Measurements from ENCODE around the gene MAN2C1. TPM values are rescaled to one million over a fixed set of nuclear protein-coding genes. Genes with fewer than 3 reads are reported as not detected.

MAN2C1 gene
- total and polyA plus RNA-seq, 5 experiments from 2014 or later = 20.4 to 370 (median 29.8) TPM

DNA sequence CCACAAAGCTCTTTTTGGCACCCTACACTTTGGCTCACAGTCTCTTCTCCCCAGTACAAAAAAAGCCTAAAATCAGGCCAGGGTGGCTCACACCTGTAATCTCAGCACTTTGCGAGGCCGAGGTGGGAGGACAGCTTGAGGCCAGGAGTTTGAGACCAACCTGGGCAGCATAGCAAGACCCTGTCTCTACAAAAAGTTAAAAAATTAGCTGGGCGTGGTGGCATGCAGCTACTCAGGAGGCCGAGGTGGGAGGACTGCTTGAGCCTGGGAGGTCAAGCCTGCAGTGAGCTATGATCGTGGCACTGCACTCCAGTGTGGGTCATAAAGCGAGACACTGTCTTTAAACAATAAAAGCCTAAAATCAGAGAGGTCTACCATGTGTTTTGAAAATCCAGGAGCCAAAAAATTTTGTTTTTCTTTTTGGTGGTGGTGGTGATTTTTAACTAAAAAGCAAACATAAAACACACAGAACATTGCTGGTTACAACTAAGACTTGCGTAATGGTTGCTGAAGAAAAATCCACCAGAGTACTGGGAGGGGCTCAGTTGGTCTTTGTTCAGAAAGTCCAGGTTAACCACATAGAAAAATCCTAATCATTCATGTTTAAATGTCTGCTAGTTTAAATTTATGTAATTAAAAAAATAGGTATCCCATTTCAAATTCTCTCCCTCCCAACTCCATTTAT, 1.6 kb upstream of the MAN2C1 start:
- H3K9me3 Mint-ChIP-seq = no peaks in the 10 kb centered on the region
- H3K36me3 Mint-ChIP-seq = peaks cover 0 to 59% (median 0%) of the 10 kb centered on the region in 3 donors
- H3K4me3 Mint-ChIP-seq = peak overlapping the region; percentile 5 to 94 (median 87)
- H3K27me3 Mint-ChIP-seq = no peaks in the 10 kb centered on the region
- H3K27ac Mint-ChIP-seq = peak overlapping the region; percentile 34 to 96 (median 90)
- ATAC-seq = no peak
- peaks cover 13 to 25% (median 24%) of the 10 kb centered on the region in 4 donors for H3K4me1 Mint-ChIP-seq
- no peak for DNase-seq
- POLR2A ChIA-PET = interaction anchor here (1.0 to 6.3 kb wide), 8 partner anchors 9 to 271 kb away, joined by 4 to 166 read pairs (median 17); partner anchors contain the start of genes COMMD4, IMP3, NEIL1 and SIN3A

DNA sequence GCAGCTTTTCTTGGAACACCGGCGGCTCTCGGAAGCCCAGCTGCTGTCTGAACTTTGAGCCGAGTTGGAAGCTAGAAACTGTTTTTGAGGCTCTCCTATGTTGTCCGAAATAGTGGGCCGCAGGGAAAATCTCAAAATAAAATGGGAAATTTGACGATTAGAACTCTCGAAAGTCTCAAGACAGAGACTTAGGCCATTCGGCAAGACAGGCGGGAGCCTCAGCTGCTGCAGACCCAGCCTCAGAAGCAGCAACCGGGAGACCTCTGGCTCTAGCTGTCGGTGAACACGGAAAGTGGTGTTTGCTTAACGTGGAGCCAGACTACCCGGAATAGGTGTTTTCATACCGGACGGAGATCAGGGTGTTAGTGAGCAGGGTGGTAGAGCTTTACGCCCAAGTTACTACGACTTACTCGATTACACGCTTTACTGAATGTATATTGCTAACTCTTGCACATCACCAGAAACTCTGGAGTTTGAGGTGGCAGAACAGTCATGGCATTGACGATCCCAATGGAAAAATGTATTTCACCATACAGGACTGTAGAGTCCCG, 357 bp upstream of the MAN2C1 start:
- Mint-ChIP-seq H3K4me3 (peak overlapping the region; percentile 84 to 94 (median 90)), H3K27ac (peak overlapping the region; percentile 85 to 96 (median 95)), H3K4me1 (peaks cover 8 to 25% (median 20%) of the 10 kb centered on the region in 4 donors), H3K9me3 (no peaks in the 10 kb centered on the region), H3K27me3 (no peaks in the 10 kb centered on the region), H3K36me3 (peaks cover 0 to 58% (median 0%) of the 10 kb centered on the region in 3 donors)
- DNase-seq (no peak), ATAC-seq (peak in 1 of 2 donors; percentile 10)
- POLR2A ChIA-PET = interaction anchor here (0.8 to 6.3 kb wide), 17 partner anchors 10 to 370 kb away, joined by 3 to 166 read pairs (median 10); partner anchors contain the start of genes C15orf39, COMMD4, IMP3 and NEIL1

DNA sequence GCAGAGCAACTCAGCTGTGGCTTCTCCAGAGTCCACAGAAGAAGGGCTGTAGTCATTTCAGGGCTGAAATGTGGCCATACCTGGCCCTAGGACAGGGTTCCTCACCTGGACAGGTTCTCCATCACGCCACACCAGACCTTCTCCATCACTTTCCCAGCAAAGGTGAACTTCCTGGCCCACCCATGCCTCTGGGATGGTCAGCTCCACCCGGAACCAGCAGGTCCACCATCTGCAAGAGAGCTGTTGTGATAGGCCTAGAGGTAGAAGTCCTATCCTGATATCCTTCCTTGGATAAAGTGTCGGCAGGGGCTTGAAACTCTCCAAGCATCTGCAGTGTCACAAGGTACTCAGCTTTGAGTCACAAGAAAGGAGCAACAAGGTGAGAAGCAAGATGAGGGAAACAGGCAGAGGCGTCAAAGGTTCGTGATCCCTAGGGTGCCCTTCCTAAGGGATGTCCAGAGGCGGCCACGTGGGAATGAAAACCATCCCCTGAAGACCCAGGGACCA, 948 bp downstream of the MAN2C1 start:
- peak overlapping the region; percentile 64 to 96 (median 95) for H3K27ac Mint-ChIP-seq
- POLR2A ChIA-PET = interaction anchor here (0.8 to 6.3 kb wide), 24 partner anchors 9 to 318 kb away, joined by 3 to 166 read pairs (median 5); partner anchors contain the start of genes C15orf39, COMMD4, IMP3 and NEIL1
- H3K4me1 Mint-ChIP-seq = peaks cover 8 to 25% (median 20%) of the 10 kb centered on the region in 4 donors
- H3K9me3 Mint-ChIP-seq = no peaks in the 10 kb centered on the region
- DNase-seq = no peak
- ATAC-seq = no peak
- H3K27me3 Mint-ChIP-seq = no peaks in the 10 kb centered on the region
- H3K36me3 Mint-ChIP-seq = peaks cover 0 to 52% (median 0%) of the 10 kb centered on the region in 3 donors
- peak overlapping the region; percentile 53 to 94 (median 90) for H3K4me3 Mint-ChIP-seq

DNA sequence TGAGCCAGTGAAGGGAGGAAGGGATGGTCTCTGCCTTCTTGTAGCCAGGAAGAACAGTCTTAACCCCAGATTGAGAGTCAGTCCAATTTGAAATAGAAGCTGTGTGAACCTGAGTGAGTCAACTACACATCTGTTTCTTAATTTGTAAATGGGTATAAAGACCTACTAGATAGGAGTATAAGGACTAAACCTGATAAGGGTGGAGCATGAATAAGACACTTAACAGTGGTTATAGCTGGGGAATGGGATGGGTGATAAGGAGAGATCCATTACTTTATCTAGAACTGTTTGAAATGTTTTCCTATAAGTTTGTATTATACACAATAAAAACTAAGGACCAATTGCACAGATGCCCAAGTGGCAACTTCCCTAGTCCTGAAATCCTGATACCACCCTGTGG, 1.4 kb downstream of the MAN2C1 start:
- peaks cover 0 to 48% (median 0%) of the 10 kb centered on the region in 3 donors for H3K36me3 Mint-ChIP-seq
- H3K4me1 Mint-ChIP-seq = peaks cover 8 to 25% (median 20%) of the 10 kb centered on the region in 4 donors
- H3K27me3 Mint-ChIP-seq = no peaks in the 10 kb centered on the region
- POLR2A ChIA-PET = interaction anchor here (0.8 to 6.3 kb wide), 12 partner anchors 13 to 319 kb away, joined by 3 to 166 read pairs (median 8); partner anchors contain the start of genes IMP3, NEIL1, SIN3A and SNUPN
- H3K9me3 Mint-ChIP-seq = no peaks in the 10 kb centered on the region
- DNase-seq = no peak
- no peak for ATAC-seq
- H3K27ac Mint-ChIP-seq = peak overlapping the region; percentile 16 to 96 (median 91)
- H3K4me3 Mint-ChIP-seq = peak overlapping the region; percentile 28 to 94 (median 88)

DNA sequence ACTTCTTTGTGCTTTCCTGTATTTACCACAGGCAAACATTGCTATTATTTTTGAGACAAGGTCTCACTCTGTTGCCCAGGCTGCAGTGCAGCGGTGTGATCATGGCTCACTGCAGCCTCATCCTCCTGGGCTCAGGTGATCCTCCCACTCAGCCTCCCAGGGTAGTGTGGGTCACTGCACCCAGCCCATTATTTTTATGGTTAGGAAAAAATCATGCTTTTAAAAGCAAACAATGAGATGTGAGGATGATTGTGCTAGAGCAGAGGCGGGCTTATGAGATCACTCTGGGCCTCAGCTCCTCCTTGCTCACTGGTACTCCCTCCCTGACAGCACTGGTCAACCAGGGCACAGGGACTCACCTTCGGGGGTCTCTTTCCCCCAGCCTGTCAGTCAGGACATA, 2.2 kb downstream of the MAN2C1 start:
- peak overlapping the region in 2 of 10 donors; percentile 16 to 96 for H3K27ac Mint-ChIP-seq
- no peak overlapping the region for H3K4me3 Mint-ChIP-seq
- peaks cover 8 to 25% (median 20%) of the 10 kb centered on the region in 4 donors for H3K4me1 Mint-ChIP-seq
- ATAC-seq (no peak), DNase-seq (no peak)
- peaks cover 0 to 43% (median 0%) of the 10 kb centered on the region in 3 donors for H3K36me3 Mint-ChIP-seq
- H3K27me3 Mint-ChIP-seq = no peaks in the 10 kb centered on the region
- no peaks in the 10 kb centered on the region for H3K9me3 Mint-ChIP-seq
- POLR2A ChIA-PET = interaction anchor here (0.6 to 6.3 kb wide), 3 partner anchors 15 to 87 kb away, joined by 4 to 166 read pairs (median 76); partner anchors contain the start of genes NEIL1 and SIN3A

DNA sequence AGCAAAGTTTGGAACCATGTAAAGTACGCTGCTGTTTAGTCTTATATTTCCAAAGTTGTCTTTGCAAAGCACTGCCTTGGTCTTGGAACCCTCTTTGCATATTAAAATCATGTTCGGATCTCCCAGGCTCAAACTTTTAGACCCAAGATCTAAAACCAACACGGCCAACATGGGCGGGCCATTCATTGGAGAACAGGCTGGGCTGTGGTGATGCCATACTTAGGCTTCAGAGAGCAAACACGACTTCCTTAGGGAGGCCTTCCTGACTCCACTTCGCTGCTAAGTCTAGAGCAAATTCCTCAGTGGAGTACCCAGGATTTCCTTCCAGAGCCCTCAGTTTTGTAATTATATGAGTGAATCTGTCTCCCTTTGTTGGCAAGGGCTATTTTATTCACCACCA, 3.5 kb downstream of the MAN2C1 start:
- no peaks in the 10 kb centered on the region for H3K27me3 Mint-ChIP-seq
- H3K9me3 Mint-ChIP-seq = no peaks in the 10 kb centered on the region
- peaks cover 9 to 25% (median 18%) of the 10 kb centered on the region in 4 donors for H3K4me1 Mint-ChIP-seq
- H3K4me3 Mint-ChIP-seq = no peak overlapping the region
- no peak for DNase-seq
- POLR2A ChIA-PET = no interaction called here
- H3K36me3 Mint-ChIP-seq = peaks cover 0 to 42% (median 0%) of the 10 kb centered on the region in 3 donors
- no peak for ATAC-seq
- H3K27ac Mint-ChIP-seq = no peak overlapping the region

DNA sequence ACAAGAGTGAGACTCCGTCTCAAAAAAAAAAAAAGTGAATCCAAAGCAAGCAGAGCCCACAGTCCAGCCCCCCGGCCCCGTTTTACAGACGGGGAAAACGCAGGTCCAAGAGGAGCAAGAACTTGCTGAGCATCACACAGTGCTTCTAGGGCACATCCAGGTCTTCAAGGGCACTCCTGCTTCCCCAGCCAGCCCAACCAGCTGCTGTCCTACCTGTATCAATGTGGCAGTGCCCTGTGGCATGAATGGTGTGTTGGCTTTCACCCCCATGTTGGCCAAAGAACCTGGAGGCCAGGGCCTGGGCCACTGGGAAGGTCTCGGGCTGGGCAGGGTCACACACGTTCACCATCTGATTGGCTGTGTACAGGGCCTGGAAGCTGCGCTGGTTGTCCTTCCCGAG, 4.6 kb downstream of the MAN2C1 start:
- Mint-ChIP-seq H3K36me3 (peaks cover 0 to 39% (median 0%) of the 10 kb centered on the region in 3 donors), H3K27me3 (no peaks in the 10 kb centered on the region), H3K4me1 (peaks cover 3 to 15% (median 8%) of the 10 kb centered on the region in 4 donors), H3K4me3 (no peak overlapping the region), H3K9me3 (no peaks in the 10 kb centered on the region), H3K27ac (peak overlapping the region in 1 of 10 donors; percentile 25)
- POLR2A ChIA-PET = no interaction called here
- ATAC-seq (no peak), DNase-seq (no peak)

DNA sequence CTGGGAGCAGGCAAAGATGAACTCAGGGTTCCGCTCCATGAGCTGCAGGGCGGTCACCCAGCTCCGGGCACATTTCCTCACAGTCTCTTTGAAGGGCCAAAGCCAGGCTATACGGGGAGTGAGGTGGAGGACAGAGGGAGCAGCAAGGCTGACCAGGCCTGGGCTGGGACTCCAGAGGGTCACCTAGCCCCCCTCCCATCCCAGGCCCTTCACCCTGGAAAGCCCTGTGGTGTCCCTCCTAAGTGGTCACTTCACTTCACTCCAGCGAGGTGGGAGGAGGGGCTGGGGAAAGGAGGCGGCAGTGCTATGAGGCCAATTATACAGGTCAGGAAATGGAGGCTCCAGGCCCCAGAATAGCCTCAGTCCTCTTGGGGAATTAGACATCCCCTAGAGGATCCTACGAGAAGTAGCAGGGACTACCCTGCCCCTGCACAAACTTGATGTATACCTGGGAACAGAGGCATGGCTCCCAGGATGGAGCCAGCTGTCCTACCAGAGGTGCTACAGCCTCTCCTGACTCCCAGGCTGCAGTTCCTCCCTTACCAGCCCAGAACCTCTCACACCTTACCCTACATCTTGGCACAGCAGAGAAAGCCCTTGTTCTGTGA, 5.7 kb downstream of the MAN2C1 start:
- no peaks in the 10 kb centered on the region for H3K9me3 Mint-ChIP-seq
- peak overlapping the region in 1 of 10 donors; percentile 10 for H3K27ac Mint-ChIP-seq
- POLR2A ChIA-PET = interaction anchor here (1.6 kb wide), 1 partner anchor 15 kb away, joined by 5 read pairs; the partner anchor contains the start of gene NEIL1
- ATAC-seq (no peak), DNase-seq (no peak)
- peaks cover 0 to 13% (median 6%) of the 10 kb centered on the region in 4 donors for H3K4me1 Mint-ChIP-seq
- H3K4me3 Mint-ChIP-seq = no peak overlapping the region
- H3K36me3 Mint-ChIP-seq = peaks cover 0 to 45% (median 0%) of the 10 kb centered on the region in 3 donors
- no peaks in the 10 kb centered on the region for H3K27me3 Mint-ChIP-seq

DNA sequence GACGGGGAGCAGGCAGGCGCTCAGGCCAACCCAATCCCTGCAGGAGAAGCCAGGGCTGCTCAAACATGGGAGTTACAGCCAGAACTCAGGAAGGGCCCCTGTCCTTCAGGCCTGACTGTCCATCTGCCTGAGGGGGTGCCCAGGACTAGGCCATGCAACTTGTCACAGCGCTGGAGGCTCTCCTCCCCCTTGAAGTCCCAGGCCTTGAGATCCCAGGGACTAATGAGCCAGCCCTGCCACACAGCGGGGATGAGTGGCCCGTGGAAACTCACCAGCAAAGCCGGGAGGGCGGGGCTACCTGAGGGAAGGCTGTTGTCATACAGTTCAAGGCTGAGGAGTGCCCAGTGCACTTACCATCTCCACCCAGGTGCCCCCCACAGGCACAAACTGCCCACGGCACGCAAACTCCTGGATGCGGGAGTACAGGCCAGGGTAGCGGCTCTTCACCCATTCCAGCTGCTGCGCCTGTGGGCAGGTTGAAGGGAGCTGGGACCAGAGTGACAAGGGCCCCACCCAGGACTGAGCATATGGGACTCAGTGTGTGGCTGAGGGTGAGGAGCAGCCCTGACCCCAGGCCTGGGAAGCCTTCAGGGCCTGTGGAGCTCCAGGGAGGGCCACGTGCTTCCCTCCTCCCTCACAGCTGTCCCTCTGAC, 6.3 kb downstream of the MAN2C1 start:
- Mint-ChIP-seq H3K36me3 (peaks cover 0 to 48% (median 0%) of the 10 kb centered on the region in 3 donors), H3K9me3 (no peaks in the 10 kb centered on the region), H3K27me3 (no peaks in the 10 kb centered on the region), H3K27ac (no peak overlapping the region), H3K4me3 (no peak overlapping the region), H3K4me1 (peaks cover 0 to 6% (median 3%) of the 10 kb centered on the region in 4 donors)
- ATAC-seq = no peak
- DNase-seq = no peak
- POLR2A ChIA-PET = interaction anchor here (0.6 to 1.6 kb wide), 2 partner anchors 15 to 54 kb away, joined by 3 to 5 read pairs; partner anchors contain the start of gene NEIL1

DNA sequence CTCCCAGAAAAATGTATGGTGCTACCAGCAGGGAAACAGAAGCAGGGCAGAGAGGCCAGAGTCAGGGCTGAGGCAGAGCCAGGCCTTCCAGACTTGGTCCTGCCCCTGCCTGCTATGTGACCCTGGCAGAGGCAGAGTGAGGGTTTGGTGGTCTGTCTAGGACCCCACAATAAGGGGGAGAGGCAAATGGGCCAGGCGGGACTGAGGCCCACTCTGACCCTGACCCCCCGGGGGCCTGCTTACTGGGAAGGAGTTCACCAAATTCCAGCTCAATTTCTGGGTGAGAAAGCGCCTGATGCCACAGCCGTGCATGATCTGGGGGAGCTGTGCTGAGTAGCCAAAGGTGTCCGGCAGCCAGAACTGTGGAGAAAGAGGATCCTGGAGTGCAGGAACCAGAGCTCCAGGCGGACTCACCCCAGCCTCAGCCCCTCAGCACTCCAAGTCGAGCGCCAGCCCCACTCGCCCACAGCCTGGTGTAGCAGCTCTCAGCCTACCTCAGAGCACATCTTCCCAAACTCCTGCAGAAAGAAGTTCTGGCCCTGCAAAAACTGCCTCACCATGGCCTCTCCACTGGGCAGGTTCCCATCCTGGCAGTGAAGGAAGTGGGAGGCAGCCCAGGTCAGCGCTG, 6.9 kb downstream of the MAN2C1 start:
- Mint-ChIP-seq H3K27me3 (no peaks in the 10 kb centered on the region), H3K27ac (peak overlapping the region in 1 of 10 donors; percentile 50), H3K4me3 (no peak overlapping the region), H3K36me3 (peaks cover 0 to 47% (median 0%) of the 10 kb centered on the region in 3 donors), H3K4me1 (peaks cover 0 to 2% (median under 1%) of the 10 kb centered on the region in 4 donors), H3K9me3 (no peaks in the 10 kb centered on the region)
- ATAC-seq (no peak), DNase-seq (no peak)
- POLR2A ChIA-PET = interaction anchor here (0.6 kb wide), 1 partner anchor 54 kb away, joined by 3 read pairs; no protein-coding TSS in a partner anchor

DNA sequence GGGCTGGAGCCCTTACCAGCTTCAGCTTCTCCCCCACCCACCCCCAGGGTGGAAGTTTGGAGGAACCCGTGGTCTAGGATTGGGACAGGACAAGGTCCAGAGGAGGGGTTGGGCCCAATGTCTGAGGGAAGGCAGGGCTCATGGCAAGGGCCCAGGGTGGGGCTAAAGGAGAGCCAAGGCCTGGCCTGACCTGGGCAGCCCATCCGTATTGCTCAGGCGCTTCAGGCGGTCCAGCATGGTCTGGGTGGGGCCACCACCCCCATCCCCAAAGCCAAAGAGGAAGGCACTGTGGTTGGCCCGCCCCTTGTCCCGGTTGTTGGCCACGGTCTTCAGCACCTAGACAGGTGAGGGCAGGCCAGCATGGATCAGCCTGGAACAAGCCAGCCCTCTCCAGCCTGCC, 7.6 kb downstream of the MAN2C1 start:
- Mint-ChIP-seq H3K4me3 (no peak overlapping the region), H3K27ac (peak overlapping the region in 1 of 10 donors; percentile 27), H3K4me1 (peaks cover 0 to 2% (median under 1%) of the 10 kb centered on the region in 4 donors), H3K9me3 (no peaks in the 10 kb centered on the region), H3K27me3 (no peaks in the 10 kb centered on the region), H3K36me3 (peaks cover 0 to 51% (median 0%) of the 10 kb centered on the region in 3 donors)
- DNase-seq (no peak), ATAC-seq (no peak)
- POLR2A ChIA-PET = interaction anchor here (1.8 kb wide), 1 partner anchor 13 kb away, joined by 4 read pairs; no protein-coding TSS in a partner anchor
